HepG2 (cell line): Measurements from ENCODE around the gene RBM41. TPM values are rescaled to one million over a fixed set of nuclear protein-coding genes. Genes with fewer than 3 reads are reported as not detected.

ENCODE experiments used
- AFF4 ChIP-seq: sonication (generic); formaldehyde crosslinking; IDR thresholded peaks from 2 replicates; pipeline ENCODE4 v1.4.0; 2020; ENCODE audit warnings: missing genetic modification reagents
- ARNTL ChIP-seq: sonication (generic); formaldehyde crosslinking; IDR thresholded peaks from 2 replicates; pipeline ENCODE4 v1.4.0; 2020; ENCODE audit warnings: mild to moderate bottlenecking, missing genetic modification reagents
- CCDC6 ChIP-seq: sonication (generic); formaldehyde crosslinking; IDR thresholded peaks from 2 replicates; pipeline ENCODE4 v1.8.1; 2022; ENCODE audit warnings: mild to moderate bottlenecking, missing genetic modification reagents, moderate library complexity
- DR1 ChIP-seq: sonication (generic); formaldehyde crosslinking; IDR thresholded peaks from 2 replicates; pipeline ENCODE4 v1.8.0; 2021; ENCODE audit warnings: mild to moderate bottlenecking, missing genetic modification reagents, inconsistent platforms
- EHMT2 ChIP-seq: fragments of 200-600 bp; sonication (generic); IDR thresholded peaks from 2 replicates; pipeline ENCODE4 v1.7.0; 2017; ENCODE audit warnings: antibody characterized with exemption, low read depth, low read length, borderline replicate concordance
- KMT2B ChIP-seq: IDR thresholded peaks from 2 replicates; pipeline ENCODE4 v1.6.1; 2016; ENCODE audit warnings: missing genetic modification reagents, missing compliant biosample characterization
- NFE2L2 ChIP-seq: fragments of 150-350 bp; IDR thresholded peaks from 2 replicates; pipeline ENCODE4 v1.6.1; 2014; ENCODE audit warnings: low read length
- ZFP1 ChIP-seq: IDR thresholded peaks from 2 replicates; pipeline ENCODE4 v1.6.1; 2016
- ZMAT3 ChIP-seq: sonication (generic); formaldehyde crosslinking; conservative IDR thresholded peaks from 2 replicates; pipeline ENCODE4 v1.7.0; 2021; ENCODE audit warnings: missing genetic modification reagents
- ZSCAN25 ChIP-seq: sonication (generic); formaldehyde crosslinking; IDR thresholded peaks from 2 replicates; pipeline ENCODE4 v1.8.0; 2022; ENCODE audit warnings: mild to moderate bottlenecking, missing genetic modification reagents
- polyA plus RNA-seq, 8 experiments: library from polyadenylated mRNA; depleted of rRNA in 3 of 8; stranded (reverse) in 7 of 8; unstranded in 1 of 8; fragments of >200 nt; fragmentation: Illumina TruSeq in 4 of 8; extraction: Trizol in 4 of 8; gene quantifications; 2 replicates each; pipeline versions ENCODE4 v1.2.1 to v1.2.3, GENCODE V29; 2011 to 2016; ENCODE audit warnings: low read depth in 4 of 8, missing spikeins in 1 of 8, mixed read lengths in 1 of 8; ENCODE audit not compliant: insufficient read depth in 1 of 8
- total RNA-seq, 5 experiments: library from RNA; depleted of rRNA; stranded (reverse); fragments of >200 nt; fragmentation: Illumina TruSeq; extraction: Trizol; gene quantifications; 2 replicates each; pipeline ENCODE4 v1.2.3, GENCODE V29; 2016; ENCODE audit warnings: low read depth in 1 of 5
- TF ChIP-seq, protein P1 (sequence below): sonication (generic); formaldehyde crosslinking; IDR thresholded peaks from 2 replicates; pipeline ENCODE4 v1.4.0; 2020; ENCODE audit warnings: mild to moderate bottlenecking, missing genetic modification reagents, borderline replicate concordance
- TF ChIP-seq, protein P2 (sequence below): sonication (generic); formaldehyde crosslinking; IDR thresholded peaks from 2 replicates; pipeline ENCODE4 v1.5.0; 2020; ENCODE audit warnings: mild to moderate bottlenecking, missing genetic modification reagents, borderline replicate concordance
- TF ChIP-seq, protein P3 (sequence below): IDR thresholded peaks from 2 replicates; pipeline ENCODE4 v1.6.1; 2016; ENCODE audit warnings: missing genetic modification reagents, missing compliant biosample characterization

Gene RBM41
- total and polyA plus RNA-seq, 2 of the 13 experiments (the other 11 are each of a cell fraction or from before 2014, with no cell fraction given), result 6.5 to 15.4 TPM

DNA sequence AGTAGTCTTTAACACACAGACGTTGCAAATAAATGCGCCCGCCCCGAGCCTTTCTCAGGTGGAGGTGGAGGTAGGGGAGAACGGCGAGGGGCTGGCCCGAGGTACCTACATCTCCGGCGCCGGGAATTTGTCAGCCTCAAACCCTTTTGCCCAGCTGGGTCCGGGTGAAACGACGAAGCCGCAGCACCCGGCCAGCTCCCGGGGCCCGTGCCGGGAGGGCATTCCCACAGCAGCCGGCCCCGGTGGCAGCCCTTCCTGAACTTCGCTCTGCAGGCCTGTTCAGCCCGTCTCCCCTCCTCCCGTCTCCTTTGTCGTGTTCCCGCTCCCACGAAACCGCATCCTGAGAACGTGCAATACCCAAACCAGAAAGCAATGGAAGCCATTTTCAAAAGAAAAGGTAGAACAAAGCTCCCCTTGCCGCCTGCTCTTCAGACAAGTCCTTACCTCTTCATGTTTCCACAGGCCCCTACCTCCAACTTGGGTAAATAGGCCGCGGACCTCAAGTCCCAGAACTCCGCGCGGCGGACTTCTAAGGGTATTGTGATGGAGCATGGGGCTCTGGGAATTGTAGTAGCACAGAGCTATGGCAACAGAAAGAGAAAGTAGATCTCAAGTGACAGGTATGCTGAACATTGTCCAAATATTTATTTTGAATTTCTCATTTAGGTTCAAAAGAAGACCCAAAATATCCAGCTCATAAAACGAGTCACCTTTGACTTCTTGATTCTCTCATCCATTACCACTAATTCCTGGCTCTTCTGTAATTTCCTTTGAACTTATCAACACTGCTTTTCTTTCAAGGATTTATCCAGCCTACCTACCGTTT lies at the start of gene RBM41 (continued):
- TF ChIP-seq, protein P1, sequence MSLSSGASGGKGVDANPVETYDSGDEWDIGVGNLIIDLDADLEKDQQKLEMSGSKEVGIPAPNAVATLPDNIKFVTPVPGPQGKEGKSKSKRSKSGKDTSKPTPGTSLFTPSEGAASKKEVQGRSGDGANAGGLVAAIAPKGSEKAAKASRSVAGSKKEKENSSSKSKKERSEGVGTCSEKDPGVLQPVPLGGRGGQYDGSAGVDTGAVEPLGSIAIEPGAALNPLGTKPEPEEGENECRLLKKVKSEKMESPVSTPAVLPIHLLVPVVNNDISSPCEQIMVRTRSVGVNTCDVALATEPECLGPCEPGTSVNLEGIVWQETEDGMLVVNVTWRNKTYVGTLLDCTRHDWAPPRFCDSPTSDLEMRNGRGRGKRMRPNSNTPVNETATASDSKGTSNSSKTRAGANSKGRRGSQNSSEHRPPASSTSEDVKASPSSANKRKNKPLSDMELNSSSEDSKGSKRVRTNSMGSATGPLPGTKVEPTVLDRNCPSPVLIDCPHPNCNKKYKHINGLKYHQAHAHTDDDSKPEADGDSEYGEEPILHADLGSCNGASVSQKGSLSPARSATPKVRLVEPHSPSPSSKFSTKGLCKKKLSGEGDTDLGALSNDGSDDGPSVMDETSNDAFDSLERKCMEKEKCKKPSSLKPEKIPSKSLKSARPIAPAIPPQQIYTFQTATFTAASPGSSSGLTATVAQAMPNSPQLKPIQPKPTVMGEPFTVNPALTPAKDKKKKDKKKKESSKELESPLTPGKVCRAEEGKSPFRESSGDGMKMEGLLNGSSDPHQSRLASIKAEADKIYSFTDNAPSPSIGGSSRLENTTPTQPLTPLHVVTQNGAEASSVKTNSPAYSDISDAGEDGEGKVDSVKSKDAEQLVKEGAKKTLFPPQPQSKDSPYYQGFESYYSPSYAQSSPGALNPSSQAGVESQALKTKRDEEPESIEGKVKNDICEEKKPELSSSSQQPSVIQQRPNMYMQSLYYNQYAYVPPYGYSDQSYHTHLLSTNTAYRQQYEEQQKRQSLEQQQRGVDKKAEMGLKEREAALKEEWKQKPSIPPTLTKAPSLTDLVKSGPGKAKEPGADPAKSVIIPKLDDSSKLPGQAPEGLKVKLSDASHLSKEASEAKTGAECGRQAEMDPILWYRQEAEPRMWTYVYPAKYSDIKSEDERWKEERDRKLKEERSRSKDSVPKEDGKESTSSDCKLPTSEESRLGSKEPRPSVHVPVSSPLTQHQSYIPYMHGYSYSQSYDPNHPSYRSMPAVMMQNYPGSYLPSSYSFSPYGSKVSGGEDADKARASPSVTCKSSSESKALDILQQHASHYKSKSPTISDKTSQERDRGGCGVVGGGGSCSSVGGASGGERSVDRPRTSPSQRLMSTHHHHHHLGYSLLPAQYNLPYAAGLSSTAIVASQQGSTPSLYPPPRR, result no peak
- TF ChIP-seq KMT2B (CRISPR knock-in tag) (peak; percentile 41; the same call in 1 of the 2 replicates), AFF4 (CRISPR knock-in tag) (no peak), ZFP1 (no peak), EHMT2 (no peak), NFE2L2 (no peak), ZMAT3 (CRISPR knock-in tag) (no peak), DR1 (CRISPR knock-in tag) (peak; percentile 41; the same call in 1 of the 2 replicates), ARNTL (CRISPR knock-in tag) (peak; percentile 28; the same call in 1 of the 2 replicates), CCDC6 (CRISPR knock-in tag) (no peak), ZSCAN25 (CRISPR knock-in tag) (0 out of 2 replicates have a peak, but pooled peaks have one; percentile 23)
- TF ChIP-seq, protein P2, sequence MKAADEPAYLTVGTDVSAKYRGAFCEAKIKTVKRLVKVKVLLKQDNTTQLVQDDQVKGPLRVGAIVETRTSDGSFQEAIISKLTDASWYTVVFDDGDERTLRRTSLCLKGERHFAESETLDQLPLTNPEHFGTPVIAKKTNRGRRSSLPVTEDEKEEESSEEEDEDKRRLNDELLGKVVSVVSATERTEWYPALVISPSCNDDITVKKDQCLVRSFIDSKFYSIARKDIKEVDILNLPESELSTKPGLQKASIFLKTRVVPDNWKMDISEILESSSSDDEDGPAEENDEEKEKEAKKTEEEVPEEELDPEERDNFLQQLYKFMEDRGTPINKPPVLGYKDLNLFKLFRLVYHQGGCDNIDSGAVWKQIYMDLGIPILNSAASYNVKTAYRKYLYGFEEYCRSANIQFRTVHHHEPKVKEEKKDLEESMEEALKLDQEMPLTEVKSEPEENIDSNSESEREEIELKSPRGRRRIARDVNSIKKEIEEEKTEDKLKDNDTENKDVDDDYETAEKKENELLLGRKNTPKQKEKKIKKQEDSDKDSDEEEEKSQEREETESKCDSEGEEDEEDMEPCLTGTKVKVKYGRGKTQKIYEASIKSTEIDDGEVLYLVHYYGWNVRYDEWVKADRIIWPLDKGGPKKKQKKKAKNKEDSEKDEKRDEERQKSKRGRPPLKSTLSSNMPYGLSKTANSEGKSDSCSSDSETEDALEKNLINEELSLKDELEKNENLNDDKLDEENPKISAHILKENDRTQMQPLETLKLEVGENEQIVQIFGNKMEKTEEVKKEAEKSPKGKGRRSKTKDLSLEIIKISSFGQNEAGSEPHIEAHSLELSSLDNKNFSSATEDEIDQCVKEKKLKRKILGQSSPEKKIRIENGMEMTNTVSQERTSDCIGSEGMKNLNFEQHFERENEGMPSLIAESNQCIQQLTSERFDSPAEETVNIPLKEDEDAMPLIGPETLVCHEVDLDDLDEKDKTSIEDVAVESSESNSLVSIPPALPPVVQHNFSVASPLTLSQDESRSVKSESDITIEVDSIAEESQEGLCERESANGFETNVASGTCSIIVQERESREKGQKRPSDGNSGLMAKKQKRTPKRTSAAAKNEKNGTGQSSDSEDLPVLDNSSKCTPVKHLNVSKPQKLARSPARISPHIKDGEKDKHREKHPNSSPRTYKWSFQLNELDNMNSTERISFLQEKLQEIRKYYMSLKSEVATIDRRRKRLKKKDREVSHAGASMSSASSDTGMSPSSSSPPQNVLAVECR (CRISPR knock-in tag), result peak; percentile 67; the same call in 1 of the 2 replicates
- TF ChIP-seq, protein P3, sequence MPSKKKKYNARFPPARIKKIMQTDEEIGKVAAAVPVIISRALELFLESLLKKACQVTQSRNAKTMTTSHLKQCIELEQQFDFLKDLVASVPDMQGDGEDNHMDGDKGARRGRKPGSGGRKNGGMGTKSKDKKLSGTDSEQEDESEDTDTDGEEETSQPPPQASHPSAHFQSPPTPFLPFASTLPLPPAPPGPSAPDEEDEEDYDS (CRISPR knock-in tag), result peak; percentile 76
